OCI-LY1 (cell line): ENCODE results near the gene DEF6.

ENCODE experiments used
- CTCF ChIP-seq: fragments of 200-600 bp; sonication (generic), shearing (Covaris generic); IDR thresholded peaks from 2 replicates; pipeline ENCODE4 v1.5.1; 2017; ENCODE audit warnings: mild to moderate bottlenecking, antibody characterized with exemption, low read length, moderate library complexity, mixed read lengths
- EZH2 ChIP-seq: fragments of 200-600 bp; sonication (generic), shearing (Covaris generic); IDR thresholded peaks from 2 replicates; pipeline ENCODE4 v1.8.0; 2017; ENCODE audit warnings: borderline replicate concordance, mixed run types, mild to moderate bottlenecking, antibody characterized with exemption, low read length, moderate library complexity, mixed read lengths

- no peak for TF ChIP-seq CTCF
- no peak for TF ChIP-seq EZH2
Measured at GRCh38 chr6:35368038-35368887, 70.6 kb downstream of the DEF6 start.
